Colonic mucosa (tissue), 4 donors: ENCODE measurements around the gene DAB1. TPM values are rescaled to one million over a fixed set of nuclear protein-coding genes. Genes with fewer than 3 reads are reported as not detected.
"Not testable (repeated sequence)": the region's sequence is repeated elsewhere in the genome, so short reads cannot be mapped to it uniquely, and the experiment has no call there.

Experiments
- DNase-seq: peaks from one replicate; pipeline ENCODE4 v3.0.0-alpha.2; 2020
- H3K27ac ChIP-seq: fragments of 200-600 bp; one replicate; pipeline ENCODE4 v1.8.0; 2021
- H3K27me3 ChIP-seq: fragments of 200-600 bp; one replicate; pipeline ENCODE4 v1.8.0; 2021
- H3K36me3 ChIP-seq: fragments of 200-600 bp; one replicate; pipeline ENCODE4 v1.8.0; 2021
- H3K4me1 ChIP-seq: fragments of 200-600 bp; one replicate; pipeline ENCODE4 v1.8.0; 2021; ENCODE audit warnings: mild to moderate bottlenecking
- H3K4me3 ChIP-seq: fragments of 200-600 bp; one replicate; pipeline ENCODE4 v1.8.0; 2021
- H3K9ac ChIP-seq, 2 donors: one replicate each; pipeline ENCODE4 v1.7.0; 2013; ENCODE audit warnings: control low read depth in 2 of 2, low read depth in 2 of 2, low read length in 2 of 2
- H3K9me3 ChIP-seq: fragments of 200-600 bp; one replicate; pipeline ENCODE4 v1.8.0; 2021
- intact Hi-C: fragments of 100-400 bp; cut with DNase I; formaldehyde crosslinking; loops from one replicate; pipeline ENCODE4 v1.14.1; 2022
- total RNA-seq, 2 donors: library from RNA; stranded (reverse); fragmentation: NEBNext Ultra II Directional in 1 of 2; extraction: Animal tissue kit (Norgen Biotek cat#: 25700) in 1 of 2; gene quantifications; one replicate each; pipeline ENCODE4 v1.2.1, GENCODE V29; 2021
- TF ChIP-seq, protein P1 (sequence below): fragments of 200-600 bp; IDR thresholded peaks from one replicate; pipeline ENCODE4 v1.8.0; 2022; ENCODE audit warnings: antibody characterized with exemption, mild to moderate bottlenecking
- donor health status: healthy.
- donor health status: DM: no; HTN: no; CAD: no.
- donor health status: DM: no; HTN: no; CAD: no.

DAB1 gene
- total RNA-seq, 2 donors from 2014 or later, result 0.42 TPM; not detected in 1

- Histone ChIP-seq H3K9ac (no peak overlapping the region), H3K4me3 (no peak overlapping the region), H3K36me3 (no peaks in the 10 kb centered on the region), H3K27me3 (no peaks in the 10 kb centered on the region), H3K27ac (no peak overlapping the region), H3K9me3 (no peaks in the 10 kb centered on the region), H3K4me1 (no peaks in the 10 kb centered on the region)
- TF ChIP-seq, protein P1, sequence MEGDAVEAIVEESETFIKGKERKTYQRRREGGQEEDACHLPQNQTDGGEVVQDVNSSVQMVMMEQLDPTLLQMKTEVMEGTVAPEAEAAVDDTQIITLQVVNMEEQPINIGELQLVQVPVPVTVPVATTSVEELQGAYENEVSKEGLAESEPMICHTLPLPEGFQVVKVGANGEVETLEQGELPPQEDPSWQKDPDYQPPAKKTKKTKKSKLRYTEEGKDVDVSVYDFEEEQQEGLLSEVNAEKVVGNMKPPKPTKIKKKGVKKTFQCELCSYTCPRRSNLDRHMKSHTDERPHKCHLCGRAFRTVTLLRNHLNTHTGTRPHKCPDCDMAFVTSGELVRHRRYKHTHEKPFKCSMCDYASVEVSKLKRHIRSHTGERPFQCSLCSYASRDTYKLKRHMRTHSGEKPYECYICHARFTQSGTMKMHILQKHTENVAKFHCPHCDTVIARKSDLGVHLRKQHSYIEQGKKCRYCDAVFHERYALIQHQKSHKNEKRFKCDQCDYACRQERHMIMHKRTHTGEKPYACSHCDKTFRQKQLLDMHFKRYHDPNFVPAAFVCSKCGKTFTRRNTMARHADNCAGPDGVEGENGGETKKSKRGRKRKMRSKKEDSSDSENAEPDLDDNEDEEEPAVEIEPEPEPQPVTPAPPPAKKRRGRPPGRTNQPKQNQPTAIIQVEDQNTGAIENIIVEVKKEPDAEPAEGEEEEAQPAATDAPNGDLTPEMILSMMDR, result no peak
- intact Hi-C loops, result no loop called here
- no peak for DNase-seq
Measured at GRCh38 chr1:57222801-57223200, 201.1 kb downstream of the DAB1 start.

GRCh38 chr1:57222307-57222706 is 201.6 kb downstream of the DAB1 start:
- Histone ChIP-seq H3K4me1 (no peaks in the 10 kb centered on the region), H3K9me3 (no peaks in the 10 kb centered on the region), H3K9ac (no peak overlapping the region), H3K27me3 (no peaks in the 10 kb centered on the region), H3K27ac (no peak overlapping the region), H3K4me3 (no peak overlapping the region), H3K36me3 (no peaks in the 10 kb centered on the region)
- intact Hi-C loops, result no loop called here
- TF ChIP-seq, protein P1, result no peak
- no peak for DNase-seq

DNA sequence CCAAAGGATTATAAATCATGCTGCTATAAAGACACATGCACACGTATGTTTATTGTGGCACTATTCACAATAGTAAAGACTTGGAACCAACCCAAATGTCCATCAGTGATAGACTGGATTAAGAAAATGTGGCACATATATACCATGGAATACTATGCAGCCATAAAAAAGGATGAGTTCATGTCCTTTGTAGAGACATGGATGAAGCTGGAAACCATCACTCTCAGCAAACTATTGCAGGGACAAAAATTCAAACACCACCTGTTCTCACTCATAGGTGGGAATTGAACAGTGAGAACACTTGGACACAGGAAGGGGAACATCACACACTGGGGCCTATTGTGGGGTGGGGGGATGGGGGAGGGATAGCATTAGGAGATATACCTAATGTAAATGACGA is 203.0 kb downstream of the DAB1 start:
- H3K9me3 ChIP-seq, H3K36me3 ChIP-seq, H3K27me3 ChIP-seq, DNase-seq, H3K9ac ChIP-seq, intact Hi-C loops, H3K27ac ChIP-seq, H3K4me1 ChIP-seq, H3K4me3 ChIP-seq: not testable (repeated sequence)

DNA sequence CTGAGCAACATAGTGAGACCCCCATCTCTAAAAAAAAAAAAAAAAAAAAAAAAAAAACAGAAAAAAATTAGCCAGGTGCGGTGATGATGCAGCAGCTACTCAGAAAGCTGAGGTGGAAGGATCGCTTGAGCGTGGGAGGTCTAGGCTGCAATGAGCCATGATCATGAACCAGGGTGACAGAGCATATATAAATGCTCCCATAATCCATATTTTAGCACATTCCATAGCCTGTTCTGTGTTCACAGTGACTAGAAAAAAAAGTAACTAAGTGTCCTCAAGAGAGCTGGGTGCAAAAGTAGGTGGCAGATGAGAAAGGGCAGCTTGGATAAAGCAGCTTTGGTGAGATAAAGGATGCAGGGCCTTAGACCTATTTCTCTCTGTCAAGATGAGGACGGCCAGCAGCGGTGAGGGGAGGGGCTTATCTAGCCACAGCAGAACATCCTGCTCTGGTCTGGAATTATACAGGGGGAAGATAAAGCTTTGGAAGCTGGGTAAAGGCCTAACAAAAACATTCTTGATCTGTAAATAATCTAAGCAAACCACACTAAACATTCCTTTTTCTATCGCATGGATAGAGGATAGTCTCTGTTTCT is 205.3 kb downstream of the DAB1 start:
- no peaks in the 10 kb centered on the region for H3K27me3 ChIP-seq
- intact Hi-C loops, result no loop called here
- no peak for DNase-seq

GRCh38 chr1:57217905-57218304 is 206.0 kb downstream of the DAB1 start:
- Histone ChIP-seq H3K4me3 (no peak overlapping the region), H3K36me3 (no peaks in the 10 kb centered on the region), H3K27ac (no peak overlapping the region), H3K9ac (no peak overlapping the region), H3K9me3 (no peaks in the 10 kb centered on the region), H3K4me1 (no peaks in the 10 kb centered on the region), H3K27me3 (no peaks in the 10 kb centered on the region)
- intact Hi-C loops, result no loop called here
- DNase-seq, result no peak
- TF ChIP-seq, protein P1, result no peak

More for the DNA sequence above, 205.3 kb downstream of the DAB1 start:
- Histone ChIP-seq H3K9ac (no peak overlapping the region), H3K36me3 (no peaks in the 10 kb centered on the region), H3K27ac (no peak overlapping the region), H3K4me3 (no peak overlapping the region), H3K4me1 (no peaks in the 10 kb centered on the region), H3K9me3 (no peaks in the 10 kb centered on the region)
- TF ChIP-seq, protein P1, result no peak

GRCh38 chr1:57214951-57215575 is 208.8 kb downstream of the DAB1 start:
- no peak overlapping the region for H3K9ac ChIP-seq
- DNase-seq, result no peak
- TF ChIP-seq, protein P1, result no peak

More at GRCh38 chr1:57214951-57215575, 208.8 kb downstream of the DAB1 start:
- no peaks in the 10 kb centered on the region for H3K9me3 ChIP-seq
- H3K36me3 ChIP-seq, result no peaks in the 10 kb centered on the region
- no peaks in the 10 kb centered on the region for H3K4me1 ChIP-seq
- no peaks in the 10 kb centered on the region for H3K27me3 ChIP-seq
- H3K4me3 ChIP-seq, result no peak overlapping the region
- H3K27ac ChIP-seq, result no peak overlapping the region
- intact Hi-C loops, result no loop called here
